IMR-90 (cell line): Measurements from ENCODE around the gene CEP85. TPM values are rescaled to one million over a fixed set of nuclear protein-coding genes. Genes with fewer than 3 reads are reported as not detected.

ENCODE experiments used
- ATAC-seq: fragments of 200-7000 bp; cut with Tn5 transposase; 2 replicates; pipeline ENCODE4 v1.9.1; 2020; ENCODE audit warnings: low read depth, mild to moderate bottlenecking, moderate library complexity
- BruUV-seq: library from RNA; stranded (reverse); fragments of 400-500 nt; replicated peaks from 2 replicates; lab custom pipeline; 2021; lab: Mats Ljungman, UMichigan
- CTCF ChIA-PET: fragments of 300-600 bp; formaldehyde crosslinking; extraction: SDS; loops from one replicate; lab custom pipeline; 2021; ENCODE audit warnings: antibody characterized with exemption; lab: Yijun Ruan, JAX
- POLR2A ChIA-PET: fragments of 300-600 bp; sonication (Branson Sonifier 250); formaldehyde crosslinking; loops from one replicate; lab custom pipeline; 2022; ENCODE audit warnings: antibody characterized with exemption; ENCODE audit not compliant: unreplicated experiment; lab: Charles Lee
- DNase-seq: peaks from one replicate; pipeline ENCODE4 v3.0.0; 2013
- H2AFZ ChIP-seq: replicated peaks from 2 replicates; pipeline ENCODE3; 2013; ENCODE audit warnings: low read length, mild to moderate bottlenecking; ENCODE audit not compliant: poor library complexity
- H2AK5ac ChIP-seq: 2 replicates; pipeline ENCODE4 v1.6.1; 2013; ENCODE audit warnings: low read depth, low read length, inconsistent platforms
- H2AK9ac ChIP-seq: replicated peaks from 2 replicates; pipeline ENCODE3; 2013; ENCODE audit warnings: mild to moderate bottlenecking, low read depth, low read length, moderate library complexity; ENCODE audit not compliant: poor library complexity
- H2BK120ac ChIP-seq: 2 replicates; pipeline ENCODE4 v1.6.1; 2013; ENCODE audit warnings: low read depth, low read length, inconsistent platforms
- H2BK15ac ChIP-seq: 3 replicates; pipeline ENCODE4 v1.6.1; 2013; ENCODE audit warnings: low read depth, low read length, inconsistent platforms
- H2BK20ac ChIP-seq: 2 replicates; pipeline ENCODE4 v1.6.1; 2013; ENCODE audit warnings: low read depth, mild to moderate bottlenecking, inconsistent platforms, low read length, moderate library complexity
- H2BK5ac ChIP-seq: 2 replicates; pipeline ENCODE4 v1.6.1; 2013; ENCODE audit warnings: mild to moderate bottlenecking, low read depth, low read length, inconsistent platforms; ENCODE audit not compliant: poor library complexity, severe bottlenecking
- H3K14ac ChIP-seq: replicated peaks from 2 replicates; pipeline ENCODE4 v1.6.1; 2013; ENCODE audit warnings: low read depth, low read length, inconsistent platforms
- H3K18ac ChIP-seq: 2 replicates; pipeline ENCODE4 v1.6.1; 2013; ENCODE audit warnings: low read depth, low read length, control low read depth
- H3K23ac ChIP-seq: 2 replicates; pipeline ENCODE4 v1.6.1; 2013; ENCODE audit warnings: low read depth, low read length, inconsistent platforms
- H3K27ac ChIP-seq: 2 replicates; pipeline ENCODE4 v1.5.1; 2013; ENCODE audit warnings: mild to moderate bottlenecking, control low read depth, low read length; ENCODE audit not compliant: insufficient read depth
- H3K27me3 ChIP-seq: 2 replicates; pipeline ENCODE4 v1.6.1; 2013; ENCODE audit warnings: low read length; ENCODE audit not compliant: control insufficient read depth, insufficient read depth
- H3K36me3 ChIP-seq: 2 replicates; pipeline ENCODE4 v1.6.1; 2013; ENCODE audit warnings: low read length, mixed read lengths; ENCODE audit not compliant: control insufficient read depth, insufficient read depth
- H3K4ac ChIP-seq: 2 replicates; pipeline ENCODE4 v1.6.1; 2013; ENCODE audit warnings: low read depth, low read length, inconsistent platforms
- H3K4me1 ChIP-seq: 2 replicates; pipeline ENCODE4 v1.6.1; 2013; ENCODE audit warnings: low read length, mixed read lengths; ENCODE audit not compliant: control insufficient read depth, insufficient read depth
- H3K4me2 ChIP-seq: 2 replicates; pipeline ENCODE4 v1.6.1; 2013; ENCODE audit warnings: low read depth, mild to moderate bottlenecking, control low read depth, low read length, moderate library complexity
- H3K4me3 ChIP-seq: 2 replicates; pipeline ENCODE4 v1.5.1; 2013; ENCODE audit warnings: low read depth, mild to moderate bottlenecking, control low read depth, low read length, moderate library complexity; ENCODE audit not compliant: insufficient read depth
- H3K56ac ChIP-seq: 2 replicates; pipeline ENCODE4 v1.6.1; 2013; ENCODE audit warnings: low read length, inconsistent platforms; ENCODE audit not compliant: insufficient read depth; ENCODE audit errors: extremely low read depth
- H3K79me1 ChIP-seq, 2 experiments: 2 replicates each; pipeline ENCODE4 v1.6.1; 2013; ENCODE audit warnings: low read length in 2 of 2, inconsistent platforms in 1 of 2, low read depth in 1 of 2
- H3K9ac ChIP-seq: 2 replicates; pipeline ENCODE4 v1.6.1; 2013; ENCODE audit warnings: low read depth, low read length, control low read depth
- H3K9me1 ChIP-seq: 2 replicates; pipeline ENCODE4 v1.6.1; 2013; ENCODE audit warnings: low read length, inconsistent platforms; ENCODE audit not compliant: insufficient read depth
- H3K9me3 ChIP-seq: 2 replicates; pipeline ENCODE4 v1.6.1; 2013; ENCODE audit warnings: low read length; ENCODE audit not compliant: control insufficient read depth, insufficient read depth
- H4K20me1 ChIP-seq: 2 replicates; pipeline ENCODE4 v1.6.1; 2013; ENCODE audit warnings: low read length, inconsistent platforms; ENCODE audit not compliant: insufficient read depth
- H4K5ac ChIP-seq: 2 replicates; pipeline ENCODE4 v1.6.1; 2013; ENCODE audit warnings: mild to moderate bottlenecking, low read depth, low read length, control low read depth
- H4K8ac ChIP-seq, 2 experiments: 2 replicates each; pipeline ENCODE4 v1.6.1; 2013; ENCODE audit warnings: low read depth in 2 of 2, low read length in 2 of 2, control low read depth in 1 of 2, inconsistent platforms in 1 of 2
- H4K91ac ChIP-seq: 2 replicates; pipeline ENCODE4 v1.6.1; 2013; ENCODE audit warnings: low read depth, low read length, inconsistent platforms; ENCODE audit not compliant: insufficient read depth
- BHLHE40 ChIP-seq: fragments of 150-350 bp; IDR thresholded peaks from 2 replicates; pipeline ENCODE4 v1.6.1; 2016; ENCODE audit warnings: mild to moderate bottlenecking, low read depth, low read length
- CHD1 ChIP-seq: IDR thresholded peaks from 2 replicates; pipeline ENCODE4 v1.6.1; 2012; ENCODE audit warnings: low read depth, low read length, improper control_type of control experiment
- MAFK ChIP-seq: IDR thresholded peaks from 2 replicates; pipeline ENCODE4 v1.6.1; 2012; ENCODE audit warnings: low read depth, low read length, improper control_type of control experiment
- MAZ ChIP-seq: IDR thresholded peaks from 2 replicates; pipeline ENCODE4 v1.6.1; 2012; ENCODE audit warnings: low read depth, mild to moderate bottlenecking, low read length, improper control_type of control experiment, moderate library complexity, borderline replicate concordance
- NFE2L2 ChIP-seq: fragments of 150-350 bp; IDR thresholded peaks from 2 replicates; pipeline ENCODE4 v1.6.1; 2016; ENCODE audit warnings: low read depth, mild to moderate bottlenecking, low read length
- POLR2A ChIP-seq: IDR thresholded peaks from 2 replicates; pipeline ENCODE4 v1.6.1; 2012; ENCODE audit warnings: mild to moderate bottlenecking, low read depth, low read length
- RAD21 ChIP-seq: IDR thresholded peaks from 2 replicates; pipeline ENCODE4 v1.6.1; 2012; ENCODE audit warnings: low read length, improper control_type of control experiment
- RCOR1 ChIP-seq: IDR thresholded peaks from 2 replicates; pipeline ENCODE4 v1.6.1; 2012; ENCODE audit warnings: mild to moderate bottlenecking, low read length, improper control_type of control experiment; ENCODE audit not compliant: insufficient replicate concordance
- SMC3 ChIP-seq: fragments of 150-350 bp; IDR thresholded peaks from 2 replicates; pipeline ENCODE4 v1.6.1; 2016; ENCODE audit warnings: low read depth, mild to moderate bottlenecking, antibody characterized with exemption, low read length, moderate library complexity
- WGBS, 2 experiments: methylation state at CpG; one replicate each; pipeline versions ENCODE4 v1.1.5 to v1.1.7; 2013; ENCODE audit warnings: missing lambda C conversion rate in 2 of 2; ENCODE audit not compliant: insufficient read length in 1 of 2; ENCODE audit errors: extremely low coverage in 2 of 2; 5-methylcytosine and 5-hydroxymethylcytosine counted together
- dilution Hi-C: fragments of 300-500 bp; cut with HindIII; formaldehyde crosslinking; loops from one replicate; pipeline ENCODE4 v1.14.3; 2018; ENCODE audit warnings: low sequenced_read_pairs; ENCODE audit not compliant: unreplicated experiment
- in situ Hi-C: fragments of 300-500 bp; cut with MboI; formaldehyde crosslinking; loops from 3 replicates; pipeline ENCODE4 v1.14.3; 2019; ENCODE audit warnings: low sequenced_read_pairs, inconsistent platforms, mixed read lengths
- intact Hi-C: fragments of 100-400 bp; cut with micrococcal nuclease; formaldehyde crosslinking; loops from 2 replicates; pipeline ENCODE4 v1.10.0; 2022
- polyA plus RNA-seq, 3 experiments: library from polyadenylated mRNA; depleted of rRNA; stranded (reverse); fragments of >200 nt; gene quantifications; 2 replicates each; pipeline ENCODE4 v1.2.3, GENCODE V29; 2012; ENCODE audit warnings: low replicate concordance in 1 of 3
- total RNA-seq: library from RNA; depleted of rRNA; stranded (reverse); fragments of >200 nt; gene quantifications from 2 replicates; pipeline ENCODE4 v1.2.3, GENCODE V29; 2012
- TF ChIP-seq, protein P1 (sequence below): fragments of 150-350 bp; IDR thresholded peaks from 2 replicates; pipeline ENCODE4 v1.6.1; 2017; ENCODE audit warnings: mild to moderate bottlenecking, antibody characterized with exemption, low read length, low read depth

Gene CEP85
- total and polyA plus RNA-seq, 2 of the 4 experiments (the other 2 are of a cell fraction) = 11.5 to 11.8 TPM

- H3K4me2 ChIP-seq = peak overlapping the region; percentile 88
Measured at GRCh38 chr1:26305667-26306289, 71.8 kb downstream of the CEP85 start.

More at GRCh38 chr1:26305667-26306289, 71.8 kb downstream of the CEP85 start:
- Histone ChIP-seq H2AK5ac (peak overlapping the region; percentile 31; the same call in 1 of the 2 replicates), H2AK9ac (peak overlapping the region; percentile 87), H2BK20ac (no peak overlapping the region), H4K8ac (peak overlapping the region; percentile 74 to 79), H4K20me1 (no peaks in the 10 kb centered on the region), H3K4me1 (peaks cover 14% of the 10 kb centered on the region), H3K27me3 (no peaks in the 10 kb centered on the region), H3K9me3 (no peaks in the 10 kb centered on the region), H3K79me1 (peaks cover 12 to 42% of the 10 kb centered on the region in 2 experiments; a peak in 3 of 4 replicates), H3K9ac (peak overlapping the region; percentile 78), H3K4ac (peak overlapping the region; percentile 79), H2AFZ (peak overlapping the region; percentile 99), H4K91ac (peak overlapping the region; percentile 60; the same call in 1 of the 2 replicates), H3K9me1 (peaks cover 20% of the 10 kb centered on the region), H3K14ac (peak overlapping the region; percentile 88), H3K23ac (peak overlapping the region; percentile 48; the same call in 1 of the 2 replicates), H2BK120ac (peak overlapping the region; percentile 67; the same call in 1 of the 2 replicates), H3K56ac (no peak overlapping the region), H2BK5ac (no peak overlapping the region), H2BK15ac (no peak overlapping the region), H3K18ac (no peak overlapping the region), H3K4me3 (peak overlapping the region; percentile 90), H3K27ac (no peak overlapping the region; the same call in 1 of the 2 replicates), H3K36me3 (no peaks in the 10 kb centered on the region), H4K5ac (peak overlapping the region; percentile 73)
- 34 to 100% methylated on average over 1 to 6 of the region's 8 CpGs for WGBS, 2 experiments
- ATAC-seq (no peak; the same call in 1 of the 2 replicates), DNase-seq (no peak)
- intact Hi-C loops = no loop called here
- TF ChIP-seq MAFK (no peak), CHD1 (no peak), RCOR1 (no peak), NFE2L2 (no peak), BHLHE40 (no peak), SMC3 (no peak), POLR2A (no peak), RAD21 (no peak), MAZ (no peak)
- TF ChIP-seq, protein P1, sequence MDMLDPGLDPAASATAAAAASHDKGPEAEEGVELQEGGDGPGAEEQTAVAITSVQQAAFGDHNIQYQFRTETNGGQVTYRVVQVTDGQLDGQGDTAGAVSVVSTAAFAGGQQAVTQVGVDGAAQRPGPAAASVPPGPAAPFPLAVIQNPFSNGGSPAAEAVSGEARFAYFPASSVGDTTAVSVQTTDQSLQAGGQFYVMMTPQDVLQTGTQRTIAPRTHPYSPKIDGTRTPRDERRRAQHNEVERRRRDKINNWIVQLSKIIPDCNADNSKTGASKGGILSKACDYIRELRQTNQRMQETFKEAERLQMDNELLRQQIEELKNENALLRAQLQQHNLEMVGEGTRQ = no peak
- in situ Hi-C loops = no loop called here
- POLR2A ChIA-PET = no interaction called here
- dilution Hi-C loops = no loop called here
- no TSS peak for BruUV-seq
- CTCF ChIA-PET = interaction anchor here (1.0 kb wide), 1 partner anchor 136 kb away, joined by 3 read pairs; the partner anchor contains the start of gene ZNF593
